SU-DHL-6 (cell line): Measurements from ENCODE around the gene FBXO24.
A peak's percentile ranks its signal among the peaks of the same experiment; 100 is the strongest.

Experiments
- H2AFZ ChIP-seq: fragments of 200-600 bp; sonication (generic); 2 replicates; pipeline ENCODE4 v1.6.1; 2014; ENCODE audit warnings: low read depth, mild to moderate bottlenecking, moderate library complexity, mixed read lengths, antibody characterized with exemption, low read length; ENCODE audit not compliant: severe bottlenecking
- H3F3A ChIP-seq: fragments of 200-600 bp; shearing (Covaris generic); 2 replicates; pipeline ENCODE4 v1.6.0; 2016; ENCODE audit warnings: antibody characterized with exemption, mild to moderate bottlenecking; ENCODE audit not compliant: insufficient read depth
- H3K27ac ChIP-seq: fragments of 200-600 bp; sonication (generic); 2 replicates; pipeline ENCODE4 v1.5.1; 2016; ENCODE audit warnings: low read depth, mild to moderate bottlenecking, low read length, moderate library complexity, mixed read lengths
- H3K27me3 ChIP-seq: fragments of 200-600 bp; sonication (generic), shearing (Covaris generic); 2 replicates; pipeline ENCODE4 v1.6.0; 2014; ENCODE audit warnings: mild to moderate bottlenecking, low read length
- H3K36me3 ChIP-seq: fragments of 200-600 bp; sonication (generic); 2 replicates; pipeline ENCODE4 v1.6.1; 2014; ENCODE audit warnings: mild to moderate bottlenecking, low read length, mixed read lengths
- H3K4me2 ChIP-seq: fragments of 300-600, 200-600 bp; shearing (Covaris generic), sonication (generic); 2 replicates; pipeline ENCODE4 v1.6.0; 2014; ENCODE audit warnings: low read length, low read depth, mild to moderate bottlenecking; ENCODE audit not compliant: poor library complexity, severe bottlenecking
- H3K4me3 ChIP-seq: fragments of 200-600 bp; sonication (generic); 2 replicates; pipeline ENCODE4 v1.5.1; 2014; ENCODE audit warnings: antibody characterized with exemption, low read length, mild to moderate bottlenecking, mixed read lengths; ENCODE audit not compliant: insufficient read depth, poor library complexity, severe bottlenecking
- H3K79me2 ChIP-seq: fragments of 200-600 bp; sonication (generic); 2 replicates; pipeline ENCODE4 v1.6.1; 2014; ENCODE audit warnings: mild to moderate bottlenecking, low read length, moderate library complexity; ENCODE audit not compliant: insufficient read depth
- H3K9ac ChIP-seq: fragments of 200-600 bp; sonication (generic); 2 replicates; pipeline ENCODE4 v1.7.0; 2014; ENCODE audit warnings: mild to moderate bottlenecking, low read length
- H3K9me2 ChIP-seq: fragments of 200-600 bp; sonication (generic); replicated peaks from 2 replicates; pipeline ENCODE4 v1.6.1; 2014; ENCODE audit warnings: low read length; ENCODE audit not compliant: insufficient read depth
- H3K9me3 ChIP-seq: fragments of 200-600 bp; sonication (generic); 2 replicates; pipeline ENCODE4 v1.6.1; 2014; ENCODE audit warnings: low read length, mixed read lengths; ENCODE audit not compliant: insufficient read depth
- H4K20me1 ChIP-seq: fragments of 200-600 bp; sonication (generic); 2 replicates; pipeline ENCODE4 v1.6.1; 2014; ENCODE audit warnings: low read depth, mild to moderate bottlenecking, antibody characterized with exemption, low read length, moderate library complexity, mixed read lengths
- CTCF ChIP-seq: fragments of 200-600 bp; sonication (generic); IDR thresholded peaks from one replicate; pipeline ENCODE4 v1.5.1; 2017; ENCODE audit warnings: antibody characterized with exemption, mild to moderate bottlenecking, low read length, moderate library complexity; ENCODE audit not compliant: insufficient read depth, poor library complexity, severe bottlenecking
- EZH2phosphoT487 ChIP-seq: fragments of 200-600 bp; sonication (generic), shearing (Covaris generic); conservative IDR thresholded peaks from 2 replicates; pipeline ENCODE4 v1.6.1; 2018; ENCODE audit warnings: mild to moderate bottlenecking, antibody characterized with exemption, low read length, moderate library complexity, mixed read lengths

Gene FBXO24

DNA sequence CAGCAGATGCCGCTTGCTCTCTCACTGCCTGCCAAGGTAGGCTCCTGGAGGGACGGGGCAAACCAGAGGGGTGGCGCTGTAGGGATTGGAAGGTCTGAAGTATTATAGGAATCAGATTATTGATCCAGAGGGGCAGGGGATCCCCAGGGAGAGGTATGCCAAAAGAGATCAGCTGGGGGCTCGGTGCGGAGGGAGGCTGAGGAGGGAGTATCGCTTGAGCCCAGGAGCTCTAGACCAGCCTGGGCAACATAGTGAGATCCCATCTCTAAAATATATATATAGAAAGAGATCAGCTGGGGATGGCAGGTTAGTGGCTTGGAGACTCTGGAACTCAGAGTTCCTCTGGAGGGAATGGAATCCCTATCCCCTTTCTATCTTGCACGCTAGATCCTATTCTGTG is 9.1 kb downstream of the FBXO24 start:
- no peaks in the 10 kb centered on the region for H3K27me3 ChIP-seq
- no peaks in the 10 kb centered on the region for H3F3A ChIP-seq
- TF ChIP-seq EZH2phosphoT487: no peak
- TF ChIP-seq CTCF: no peak
- H3K9me2 ChIP-seq: no peaks in the 10 kb centered on the region
- no peak overlapping the region for H3K4me3 ChIP-seq
- H3K36me3 ChIP-seq: no peaks in the 10 kb centered on the region
- no peaks in the 10 kb centered on the region for H3K9me3 ChIP-seq
- H3K4me2 ChIP-seq: no peak overlapping the region
- no peaks in the 10 kb centered on the region for H3K79me2 ChIP-seq
- no peak overlapping the region for H3K9ac ChIP-seq
- H2AFZ ChIP-seq: no peak overlapping the region
- no peaks in the 10 kb centered on the region for H4K20me1 ChIP-seq
- H3K27ac ChIP-seq: no peak overlapping the region

- Histone ChIP-seq H3K9ac (no peak overlapping the region), H4K20me1 (no peaks in the 10 kb centered on the region), H3K27ac (no peak overlapping the region), H3K27me3 (no peaks in the 10 kb centered on the region), H3K4me2 (no peak overlapping the region), H3K9me2 (no peaks in the 10 kb centered on the region), H3K36me3 (no peaks in the 10 kb centered on the region), H3K9me3 (no peaks in the 10 kb centered on the region), H3K4me3 (no peak overlapping the region), H3K79me2 (no peaks in the 10 kb centered on the region), H2AFZ (no peak overlapping the region), H3F3A (no peaks in the 10 kb centered on the region)
- TF ChIP-seq CTCF: no peak
- no peak for TF ChIP-seq EZH2phosphoT487
Measured at GRCh38 chr7:100598425-100598824, 12.3 kb downstream of the FBXO24 start.

DNA sequence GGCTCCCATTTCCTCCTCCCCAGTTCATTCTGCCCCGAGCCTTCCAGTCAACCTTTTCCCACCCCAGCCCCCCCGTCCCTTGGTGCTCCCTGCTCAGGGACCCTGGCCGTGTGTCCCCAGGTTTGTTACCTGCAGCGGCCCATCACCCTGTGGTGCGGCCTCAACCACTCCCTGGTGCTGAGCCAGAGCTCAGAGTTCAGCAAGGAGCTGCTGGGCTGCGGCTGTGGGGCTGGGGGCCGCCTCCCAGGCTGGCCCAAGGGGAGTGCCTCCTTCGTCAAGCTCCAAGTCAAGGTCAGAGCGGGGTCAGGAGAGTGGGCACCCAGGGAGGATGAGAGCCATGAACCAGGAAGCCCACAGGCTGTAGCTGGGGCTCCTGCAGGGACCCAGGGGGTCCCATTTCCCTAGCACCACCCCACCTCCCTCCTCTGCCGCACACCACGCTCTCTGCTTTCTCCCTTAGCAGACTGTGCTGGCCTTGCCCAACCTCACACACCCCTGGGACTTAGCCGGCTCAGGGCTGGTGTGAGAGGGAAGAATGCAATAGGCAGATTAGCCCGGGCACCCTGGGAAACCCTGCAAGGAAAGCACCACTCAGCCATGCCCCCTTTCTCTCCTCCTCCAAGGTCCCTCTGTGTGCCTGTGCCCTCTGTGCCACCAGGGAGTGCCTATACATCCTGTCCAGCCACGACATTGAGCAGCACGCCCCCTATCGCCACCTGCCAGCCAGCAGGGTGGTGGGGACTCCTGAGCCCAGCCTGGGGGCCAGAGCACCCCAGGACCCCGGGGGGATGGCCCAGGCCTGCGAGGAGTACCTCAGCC is 14.0 kb downstream of the FBXO24 start:
- Histone ChIP-seq H3K9me3 (no peaks in the 10 kb centered on the region), H3F3A (no peaks in the 10 kb centered on the region), H3K79me2 (no peaks in the 10 kb centered on the region), H3K4me2 (no peak overlapping the region), H4K20me1 (no peaks in the 10 kb centered on the region), H3K9ac (no peak overlapping the region), H3K27me3 (no peaks in the 10 kb centered on the region), H3K9me2 (no peaks in the 10 kb centered on the region), H3K36me3 (no peaks in the 10 kb centered on the region), H2AFZ (no peak overlapping the region), H3K27ac (no peak overlapping the region), H3K4me3 (no peak overlapping the region)
- TF ChIP-seq EZH2phosphoT487 (no peak), CTCF (peak; percentile 80)
